ENCODE data around the gene KRT7.

KRT7 gene

DNA sequence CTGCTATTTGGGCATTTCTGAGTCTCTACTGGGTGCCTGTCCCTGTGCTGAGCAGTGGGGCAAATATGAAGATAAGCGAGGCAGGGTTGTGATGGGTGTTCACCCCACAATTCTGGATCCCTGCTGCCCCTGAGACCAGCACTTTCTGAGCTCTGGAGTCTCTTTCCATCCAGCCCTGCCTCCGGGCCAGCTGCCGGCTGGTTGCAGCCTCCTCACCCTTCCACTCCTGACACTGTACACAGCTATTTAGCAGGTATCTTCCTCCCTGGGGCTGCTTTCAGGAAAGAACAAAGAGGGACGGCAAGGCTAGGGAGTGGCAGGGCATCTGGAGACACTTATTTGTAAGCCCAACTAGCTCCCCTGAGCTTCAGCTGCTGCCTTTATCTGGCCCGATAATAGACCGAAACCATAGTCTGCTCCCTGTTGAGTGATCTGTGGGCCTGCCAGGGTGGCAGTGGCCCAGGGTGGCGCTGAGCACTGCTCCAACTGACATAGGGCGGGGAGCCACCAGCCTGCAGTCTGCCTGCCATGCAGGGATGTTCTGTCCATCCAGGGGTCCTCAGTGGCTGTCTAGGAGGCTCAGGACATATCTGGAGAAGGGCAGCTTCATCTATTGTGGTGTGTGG is 33.6 kb upstream of the KRT7 start:
- H3K4me1 ChIP-seq (ENCODE audit: control insufficient read depth in 1 of 2, insufficient read depth in 2 of 2, low read length in 2 of 2), result peaks cover 22 to 25% of the 10 kb centered on the region in 2 donors
- H3K9me3 ChIP-seq (ENCODE audit: control insufficient read depth in 1 of 2, low read length in 2 of 2), result no peaks in the 10 kb centered on the region
- peaks cover 0 to 8% of the 10 kb centered on the region in 2 donors for H3K27me3 ChIP-seq (ENCODE audit: control insufficient read depth in 1 of 2, insufficient read depth in 2 of 2, low read length in 2 of 2)
- no peak overlapping the region for H3K27ac ChIP-seq (ENCODE audit: low read depth, low read length)
- H3K9ac ChIP-seq (ENCODE audit: low read depth in 1 of 2, low read length in 2 of 2), result no peak overlapping the region
- H3K4me3 ChIP-seq (ENCODE audit: low read depth in 1 of 2, low read length in 2 of 2), result no peak overlapping the region
- H3K36me3 ChIP-seq (ENCODE audit: control insufficient read depth in 1 of 2, insufficient read depth in 2 of 2, low read length in 2 of 2), result no peaks in the 10 kb centered on the region

DNA sequence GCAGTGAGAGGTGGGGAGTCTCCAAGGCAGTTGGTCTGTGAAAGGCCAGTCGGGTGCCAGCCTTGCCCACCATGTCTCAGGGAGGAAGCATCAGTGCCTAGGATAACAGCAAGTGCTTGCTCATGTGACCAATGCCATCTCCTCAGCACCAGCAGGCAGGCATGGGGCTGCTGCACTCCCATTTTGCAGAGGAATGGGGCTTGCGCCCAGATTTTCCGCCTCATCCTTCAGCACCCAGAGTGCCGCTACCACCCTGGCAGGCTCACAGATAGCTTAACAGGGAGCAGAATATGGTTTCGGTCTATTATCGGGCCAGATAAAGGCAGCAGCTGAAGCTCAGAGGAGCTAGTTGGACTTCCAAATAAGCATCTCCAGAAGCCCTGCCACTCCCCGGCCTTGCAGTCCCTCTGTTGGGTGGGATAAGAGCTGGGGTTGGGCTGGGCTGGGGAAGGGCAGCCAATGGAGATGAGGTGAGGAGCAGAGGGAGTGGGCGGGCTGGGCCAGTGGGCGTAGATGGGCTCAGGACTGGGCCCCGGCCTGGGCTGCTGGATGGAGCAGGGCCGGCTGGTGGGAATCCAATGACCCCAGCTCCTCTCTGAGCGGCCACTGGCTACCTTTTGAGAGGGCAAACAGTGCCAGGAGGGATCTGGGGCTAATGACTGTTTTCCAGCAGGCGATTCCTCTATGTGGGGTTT is 32.8 kb upstream of the KRT7 start:
- Histone ChIP-seq H3K9ac (ENCODE audit: low read depth in 1 of 2, low read length in 2 of 2) (no peak overlapping the region), H3K9me3 (ENCODE audit: control insufficient read depth in 1 of 2, low read length in 2 of 2) (no peaks in the 10 kb centered on the region), H3K27ac (ENCODE audit: low read depth, low read length) (no peak overlapping the region), H3K36me3 (ENCODE audit: control insufficient read depth in 1 of 2, insufficient read depth in 2 of 2, low read length in 2 of 2) (no peaks in the 10 kb centered on the region), H3K4me3 (ENCODE audit: low read depth in 1 of 2, low read length in 2 of 2) (no peak overlapping the region), H3K27me3 (ENCODE audit: control insufficient read depth in 1 of 2, insufficient read depth in 2 of 2, low read length in 2 of 2) (peaks cover 0 to 8% of the 10 kb centered on the region in 2 donors), H3K4me1 (ENCODE audit: control insufficient read depth in 1 of 2, insufficient read depth in 2 of 2, low read length in 2 of 2) (peaks cover 24 to 25% of the 10 kb centered on the region in 2 donors)

DNA sequence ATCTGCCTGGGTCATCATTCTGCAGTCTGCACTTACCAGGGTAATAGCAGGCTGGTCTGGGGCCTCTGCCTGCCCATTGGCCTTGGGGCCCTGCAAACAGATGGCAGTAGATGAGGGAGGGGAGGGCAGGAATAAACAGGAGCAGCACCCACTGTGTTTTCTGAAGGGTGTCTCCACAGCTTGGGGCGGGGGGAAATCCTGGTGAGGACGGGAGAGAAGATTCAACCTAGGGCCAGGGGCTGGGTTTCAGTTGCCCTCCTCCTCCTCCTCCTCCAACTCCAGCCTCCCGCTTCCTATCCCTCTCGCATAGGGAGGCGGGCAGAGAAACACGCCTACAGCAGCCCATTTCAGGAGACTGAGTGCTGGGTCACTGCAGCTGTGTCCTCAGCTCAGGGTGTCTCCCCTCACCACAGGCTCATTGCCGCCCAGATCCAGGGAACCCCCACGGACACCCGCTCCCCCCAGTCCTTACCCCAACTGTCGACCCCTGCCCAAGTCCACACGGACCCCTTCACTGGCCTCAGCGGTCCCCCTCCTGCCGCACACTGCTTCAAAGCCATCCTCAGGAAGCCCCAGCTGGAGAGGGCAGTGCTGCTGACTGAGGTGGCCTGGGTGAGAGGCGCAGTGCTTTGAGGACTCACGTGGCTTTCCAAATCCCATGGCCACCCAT is 32.1 kb upstream of the KRT7 start:
- no peak overlapping the region for H3K9ac ChIP-seq (ENCODE audit: low read depth in 1 of 2, low read length in 2 of 2)
- H3K27ac ChIP-seq (ENCODE audit: low read depth, low read length), result no peak overlapping the region
- peaks cover 30 to 31% of the 10 kb centered on the region in 2 donors for H3K4me1 ChIP-seq (ENCODE audit: control insufficient read depth in 1 of 2, insufficient read depth in 2 of 2, low read length in 2 of 2)
- H3K9me3 ChIP-seq (ENCODE audit: control insufficient read depth in 1 of 2, low read length in 2 of 2), result no peaks in the 10 kb centered on the region
- H3K27me3 ChIP-seq (ENCODE audit: control insufficient read depth in 1 of 2, insufficient read depth in 2 of 2, low read length in 2 of 2), result peaks cover 0 to 8% of the 10 kb centered on the region in 2 donors
- H3K36me3 ChIP-seq (ENCODE audit: control insufficient read depth in 1 of 2, insufficient read depth in 2 of 2, low read length in 2 of 2), result no peaks in the 10 kb centered on the region
- H3K4me3 ChIP-seq (ENCODE audit: low read depth in 1 of 2, low read length in 2 of 2), result no peak overlapping the region

- H3K9ac ChIP-seq (ENCODE audit: low read depth in 1 of 2, low read length in 2 of 2), result no peak overlapping the region
- H3K27me3 ChIP-seq (ENCODE audit: control insufficient read depth in 1 of 2, insufficient read depth in 2 of 2, low read length in 2 of 2), result peaks cover 0 to 8% of the 10 kb centered on the region in 2 donors
- H3K4me1 ChIP-seq (ENCODE audit: control insufficient read depth in 1 of 2, insufficient read depth in 2 of 2, low read length in 2 of 2), result peaks cover 33 to 36% of the 10 kb centered on the region in 2 donors
- no peak overlapping the region for H3K27ac ChIP-seq (ENCODE audit: low read depth, low read length)
- H3K4me3 ChIP-seq (ENCODE audit: low read depth in 1 of 2, low read length in 2 of 2), result no peak overlapping the region
- no peaks in the 10 kb centered on the region for H3K36me3 ChIP-seq (ENCODE audit: control insufficient read depth in 1 of 2, insufficient read depth in 2 of 2, low read length in 2 of 2)
- H3K9me3 ChIP-seq (ENCODE audit: control insufficient read depth in 1 of 2, low read length in 2 of 2), result no peaks in the 10 kb centered on the region
Measured at GRCh38 chr12:52201451-52201839, 31.6 kb upstream of the KRT7 start.

- no peak overlapping the region for H3K4me3 ChIP-seq (ENCODE audit: low read depth in 1 of 2, low read length in 2 of 2)
- peaks cover 37 to 39% of the 10 kb centered on the region in 2 donors for H3K4me1 ChIP-seq (ENCODE audit: control insufficient read depth in 1 of 2, insufficient read depth in 2 of 2, low read length in 2 of 2)
- peaks cover 0 to 8% of the 10 kb centered on the region in 2 donors for H3K27me3 ChIP-seq (ENCODE audit: control insufficient read depth in 1 of 2, insufficient read depth in 2 of 2, low read length in 2 of 2)
- H3K9me3 ChIP-seq (ENCODE audit: control insufficient read depth in 1 of 2, low read length in 2 of 2), result no peaks in the 10 kb centered on the region
- no peaks in the 10 kb centered on the region for H3K36me3 ChIP-seq (ENCODE audit: control insufficient read depth in 1 of 2, insufficient read depth in 2 of 2, low read length in 2 of 2)
- H3K27ac ChIP-seq (ENCODE audit: low read depth, low read length), result no peak overlapping the region
- H3K9ac ChIP-seq (ENCODE audit: low read depth in 1 of 2, low read length in 2 of 2), result peak overlapping the region in 1 of 2 donors; percentile 9
Measured at GRCh38 chr12:52202361-52203078, 30.5 kb upstream of the KRT7 start.

DNA sequence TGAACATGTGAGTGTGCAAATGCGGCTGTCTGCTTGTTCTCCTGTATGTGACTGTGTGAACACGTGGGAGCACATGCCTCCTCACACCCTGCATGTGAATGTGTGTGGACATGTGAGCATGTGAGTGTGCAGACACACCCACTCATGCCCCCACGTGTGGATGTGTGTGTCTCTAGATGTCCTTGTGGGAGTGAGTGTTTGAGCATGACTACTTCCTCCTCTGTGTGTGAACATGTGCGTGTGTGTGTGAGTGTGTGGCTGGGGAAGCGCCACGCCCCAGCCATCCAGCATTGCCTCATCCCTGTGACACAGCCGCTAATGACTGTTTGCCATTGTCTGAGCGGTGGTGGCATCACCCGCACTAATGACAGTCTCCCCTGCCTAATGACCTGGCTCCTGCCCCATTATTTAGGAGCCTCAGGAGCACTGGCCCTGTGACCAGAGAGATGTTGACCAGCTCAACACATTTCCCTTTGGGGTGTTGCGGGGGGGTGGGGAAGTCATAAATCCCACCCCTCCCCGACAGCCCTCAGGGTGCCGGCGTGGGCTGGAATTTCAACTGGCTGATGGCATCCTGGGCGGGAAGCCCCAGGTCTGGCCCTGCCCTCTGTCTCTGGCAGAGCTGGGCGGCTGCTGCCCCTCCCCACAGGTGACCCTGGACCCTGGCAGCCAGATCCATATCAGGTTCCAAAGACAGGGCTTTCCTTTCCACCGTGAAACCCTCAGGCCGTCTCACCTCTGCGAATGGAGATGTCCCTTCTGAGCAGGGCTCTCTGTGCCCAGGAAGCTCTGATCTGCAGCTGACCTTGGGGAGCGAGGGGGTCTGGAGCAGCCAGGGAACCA is 29.7 kb upstream of the KRT7 start:
- no peaks in the 10 kb centered on the region for H3K36me3 ChIP-seq (ENCODE audit: control insufficient read depth in 1 of 2, insufficient read depth in 2 of 2, low read length in 2 of 2)
- no peak overlapping the region for H3K27ac ChIP-seq (ENCODE audit: low read depth, low read length)
- peaks cover 0 to 8% of the 10 kb centered on the region in 2 donors for H3K27me3 ChIP-seq (ENCODE audit: control insufficient read depth in 1 of 2, insufficient read depth in 2 of 2, low read length in 2 of 2)
- no peaks in the 10 kb centered on the region for H3K9me3 ChIP-seq (ENCODE audit: control insufficient read depth in 1 of 2, low read length in 2 of 2)
- H3K9ac ChIP-seq (ENCODE audit: low read depth in 1 of 2, low read length in 2 of 2), result peak overlapping the region in 1 of 2 donors; percentile 9
- H3K4me3 ChIP-seq (ENCODE audit: low read depth in 1 of 2, low read length in 2 of 2), result no peak overlapping the region
- H3K4me1 ChIP-seq (ENCODE audit: control insufficient read depth in 1 of 2, insufficient read depth in 2 of 2, low read length in 2 of 2), result peaks cover 37 to 43% of the 10 kb centered on the region in 2 donors

DNA sequence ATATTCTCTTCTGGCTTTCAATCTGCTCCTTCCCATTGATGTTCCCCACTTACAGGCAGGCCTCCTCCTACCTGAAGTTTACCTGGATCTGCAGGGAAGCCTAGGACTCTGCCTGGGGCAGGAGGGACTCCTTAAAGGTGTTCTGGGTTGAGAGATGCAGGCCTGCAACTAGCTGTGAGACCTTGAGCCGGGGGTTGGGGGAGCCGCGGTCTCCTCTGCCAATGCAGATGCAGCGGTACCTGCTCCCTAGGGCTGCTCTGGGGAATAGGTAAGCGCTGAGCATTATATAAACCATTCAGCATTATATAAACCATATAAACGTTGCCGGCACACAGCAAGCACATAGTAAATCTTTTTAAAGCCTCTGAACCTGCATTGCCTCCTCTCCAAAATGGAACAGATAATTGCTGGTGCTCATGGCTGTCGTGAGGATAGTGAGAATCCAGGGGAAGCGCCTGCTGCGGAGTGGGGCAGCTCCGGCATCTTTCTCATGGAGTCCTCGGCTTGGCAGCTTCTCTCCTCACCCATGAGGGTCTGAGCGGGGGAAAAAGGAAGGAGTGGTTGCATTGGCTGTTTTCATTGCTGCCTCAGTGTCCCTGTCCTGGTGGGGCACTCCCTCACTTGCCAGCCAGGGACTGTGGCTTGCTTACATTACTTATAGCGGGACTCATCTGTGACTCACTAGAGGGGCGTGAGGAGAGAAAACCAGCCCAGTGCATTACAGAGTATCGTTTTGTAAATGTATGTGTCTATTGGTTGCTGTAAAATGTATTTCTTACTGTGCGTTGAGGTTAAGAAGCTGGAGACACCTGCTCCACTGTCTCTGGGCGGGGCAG is 28.7 kb upstream of the KRT7 start:
- H3K27ac ChIP-seq (ENCODE audit: low read depth, low read length), result no peak overlapping the region

GRCh38 chr12:52204931-52205505 is 28.0 kb upstream of the KRT7 start:
- H3K9ac ChIP-seq (ENCODE audit: low read depth in 1 of 2, low read length in 2 of 2), result no peak overlapping the region
- H3K27me3 ChIP-seq (ENCODE audit: control insufficient read depth in 1 of 2, insufficient read depth in 2 of 2, low read length in 2 of 2), result peaks cover 0 to 4% of the 10 kb centered on the region in 2 donors
- no peak overlapping the region for H3K4me3 ChIP-seq (ENCODE audit: low read depth in 1 of 2, low read length in 2 of 2)
- no peaks in the 10 kb centered on the region for H3K36me3 ChIP-seq (ENCODE audit: control insufficient read depth in 1 of 2, insufficient read depth in 2 of 2, low read length in 2 of 2)
- H3K9me3 ChIP-seq (ENCODE audit: control insufficient read depth in 1 of 2, low read length in 2 of 2), result no peaks in the 10 kb centered on the region
- peaks cover 29 to 36% of the 10 kb centered on the region in 2 donors for H3K4me1 ChIP-seq (ENCODE audit: control insufficient read depth in 1 of 2, insufficient read depth in 2 of 2, low read length in 2 of 2)
- H3K27ac ChIP-seq (ENCODE audit: low read depth, low read length), result no peak overlapping the region

More for the DNA sequence above, 28.7 kb upstream of the KRT7 start:
- Histone ChIP-seq H3K4me3 (ENCODE audit: low read depth in 1 of 2, low read length in 2 of 2) (no peak overlapping the region), H3K4me1 (ENCODE audit: control insufficient read depth in 1 of 2, insufficient read depth in 2 of 2, low read length in 2 of 2) (peaks cover 36 to 41% of the 10 kb centered on the region in 2 donors), H3K9me3 (ENCODE audit: control insufficient read depth in 1 of 2, low read length in 2 of 2) (no peaks in the 10 kb centered on the region), H3K36me3 (ENCODE audit: control insufficient read depth in 1 of 2, insufficient read depth in 2 of 2, low read length in 2 of 2) (no peaks in the 10 kb centered on the region), H3K9ac (ENCODE audit: low read depth in 1 of 2, low read length in 2 of 2) (no peak overlapping the region), H3K27me3 (ENCODE audit: control insufficient read depth in 1 of 2, insufficient read depth in 2 of 2, low read length in 2 of 2) (peaks cover 0 to 5% of the 10 kb centered on the region in 2 donors)

All from duodenal mucosa (tissue), 2 donors.